SK-N-MC (cell line): ENCODE results near the gene ACOT13.

Experiments used
- EZH2 ChIP-seq: fragments of 200-600 bp; sonication (generic); IDR thresholded peaks from one replicate; pipeline ENCODE4 v1.6.1; 2017; ENCODE audit warnings: antibody characterized with exemption
- FOXP2 ChIP-seq: optimal IDR thresholded peaks from 2 replicates; pipeline ENCODE3; 2011; ENCODE audit warnings: mild to moderate bottlenecking, moderate library complexity; ENCODE audit not compliant: insufficient read depth; ENCODE audit errors: extremely low read length, control extremely low read depth
- POLR2AphosphoS5 ChIP-seq: IDR thresholded peaks from 2 replicates; pipeline ENCODE4 v1.6.1; 2012; ENCODE audit warnings: mild to moderate bottlenecking, low read depth, low read length, borderline replicate concordance

DNA sequence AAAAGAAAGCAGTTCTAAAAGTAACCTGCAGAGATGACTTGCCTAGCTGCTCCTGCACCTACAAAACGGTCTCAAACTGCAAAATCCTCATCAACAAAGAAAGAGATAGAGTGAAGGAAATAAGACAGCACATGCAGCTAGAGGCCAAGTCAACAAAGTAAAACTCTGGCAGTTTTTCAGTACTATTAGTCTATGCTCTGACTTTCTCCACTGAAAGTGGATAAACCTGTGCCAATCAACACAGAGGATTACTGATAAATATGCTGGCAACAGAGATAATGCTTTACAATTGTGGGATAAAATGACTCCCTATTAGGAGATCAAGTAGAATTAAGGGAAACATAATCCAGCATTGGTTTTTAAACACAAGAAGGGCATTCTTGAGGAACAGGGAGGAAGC lies 34.3 kb upstream of the ACOT13 start:
- TF ChIP-seq POLR2AphosphoS5: no peak
- no peak for TF ChIP-seq EZH2
- no peak for TF ChIP-seq FOXP2
